SU-DHL-6 (cell line): ENCODE measurements around the gene PTPRN2.

Source experiments
- CTCF ChIP-seq: fragments of 200-600 bp; sonication (generic); IDR thresholded peaks from one replicate; pipeline ENCODE4 v1.5.1; 2017; ENCODE audit warnings: antibody characterized with exemption, mild to moderate bottlenecking, low read length, moderate library complexity; ENCODE audit not compliant: insufficient read depth, poor library complexity, severe bottlenecking
- EZH2phosphoT487 ChIP-seq: fragments of 200-600 bp; sonication (generic), shearing (Covaris generic); conservative IDR thresholded peaks from 2 replicates; pipeline ENCODE4 v1.6.1; 2018; ENCODE audit warnings: mild to moderate bottlenecking, antibody characterized with exemption, low read length, moderate library complexity, mixed read lengths

- no peak for TF ChIP-seq CTCF
- no peak for TF ChIP-seq EZH2phosphoT487
Measured at GRCh38 chr7:157537056-157537455, 1050.6 kb downstream of the PTPRN2 start.
